Raji (cell line): ENCODE results near the gene MRPL36.

Experiments
- POLR2A ChIP-seq: IDR thresholded peaks from 2 replicates; pipeline ENCODE4 v1.6.1; 2011; ENCODE audit warnings: low read depth, low read length, control low read depth; ENCODE audit not compliant: insufficient read depth

The MRPL36 gene

GRCh38 chr5:1770443-1770802 lies 29.2 kb downstream of the MRPL36 start:
- no peak for TF ChIP-seq POLR2A

- no peak for TF ChIP-seq POLR2A
These were observed 29.7 kb downstream of the MRPL36 start for GRCh38 chr5:1769752-1770442.

GRCh38 chr5:1769017-1769640 lies 30.5 kb downstream of the MRPL36 start:
- no peak for TF ChIP-seq POLR2A

- no peak for TF ChIP-seq POLR2A
These were observed 31.2 kb downstream of the MRPL36 start for GRCh38 chr5:1768283-1769000.

GRCh38 chr5:1767524-1768282 lies 31.9 kb downstream of the MRPL36 start:
- no peak for TF ChIP-seq POLR2A

- TF ChIP-seq POLR2A: no peak
These were observed 33.8 kb downstream of the MRPL36 start for GRCh38 chr5:1765880-1766235.

GRCh38 chr5:1765141-1765879 lies 34.3 kb downstream of the MRPL36 start:
- TF ChIP-seq POLR2A: peak; percentile 37; the same call in 1 of the 2 replicates

GRCh38 chr5:1764606-1764960 lies 35.1 kb downstream of the MRPL36 start:
- TF ChIP-seq POLR2A: no peak

- TF ChIP-seq POLR2A: no peak
These were observed 35.6 kb downstream of the MRPL36 start for GRCh38 chr5:1763960-1764605.

- TF ChIP-seq POLR2A: no peak
These were observed 36.1 kb downstream of the MRPL36 start for GRCh38 chr5:1763548-1763911.

- TF ChIP-seq POLR2A: no peak
These were observed 36.6 kb downstream of the MRPL36 start for GRCh38 chr5:1762883-1763547.

GRCh38 chr5:1762121-1762882 lies 37.3 kb downstream of the MRPL36 start:
- no peak for TF ChIP-seq POLR2A

GRCh38 chr5:1761453-1761755 lies 38.2 kb downstream of the MRPL36 start:
- TF ChIP-seq POLR2A: no peak
